HG03280 (cell line): ENCODE results near the gene CEMP1.
"Not testable (repeated sequence)": the region's sequence is repeated elsewhere in the genome, so short reads cannot be mapped to it uniquely, and the experiment has no call there.

Experiments used
- ATAC-seq: cut with Tn5 transposase; IDR thresholded peaks from one replicate; pipeline ENCODE4 v1.9.1; 2021; ENCODE audit warnings: mild to moderate bottlenecking, moderate library complexity; ENCODE audit not compliant: unreplicated experiment

CEMP1 gene

DNA sequence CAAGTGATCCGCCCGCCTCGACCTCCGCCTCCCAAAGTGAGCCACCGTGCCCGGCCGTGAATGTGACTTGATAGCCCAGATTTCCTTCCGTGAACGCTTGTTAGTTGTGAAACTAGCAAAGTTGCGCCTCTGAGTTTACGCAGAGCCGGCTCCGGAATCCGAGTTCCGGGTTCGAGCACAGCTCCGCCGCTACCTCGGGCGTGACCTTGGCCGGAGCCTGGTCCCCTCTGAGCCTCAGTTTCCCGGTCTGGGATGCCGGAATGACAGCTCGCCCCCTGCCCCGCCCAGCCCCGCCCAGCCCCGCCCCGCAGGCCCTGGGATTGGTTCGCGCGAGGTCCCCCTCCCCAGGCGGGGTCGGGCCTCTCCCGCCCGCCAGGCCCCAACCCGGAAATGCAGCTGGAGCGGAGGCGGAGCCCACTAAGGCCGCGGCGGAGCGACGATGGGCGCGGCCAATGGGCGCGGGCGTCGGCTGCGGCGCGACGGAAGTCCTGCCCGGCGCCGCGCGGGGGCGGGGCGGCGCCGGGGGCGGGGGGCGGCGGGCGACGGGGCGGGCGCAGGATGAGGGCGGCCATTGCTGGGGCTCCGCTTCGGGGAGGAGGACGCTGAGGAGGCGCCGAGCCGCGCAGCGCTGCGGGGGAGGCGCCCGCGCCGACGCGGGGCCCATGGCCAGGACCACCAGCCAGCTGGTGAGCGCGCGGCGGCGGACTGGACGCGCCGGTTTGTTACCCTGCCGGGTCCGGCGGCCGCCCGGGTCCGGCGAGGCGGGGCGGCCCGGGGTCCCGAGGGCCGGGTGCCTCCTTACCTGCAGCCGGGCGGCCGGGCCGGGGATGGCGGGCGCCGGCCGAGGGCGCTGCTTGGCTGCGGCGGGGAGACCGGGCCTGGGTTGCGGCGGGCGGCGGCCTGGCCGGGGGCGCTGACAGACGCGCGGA is 6.5 kb upstream of the CEMP1 start, which contains the start of gene PDPK1:
Gene PDPK1 (plus strand): TSS at position 571 of the 929 bp plus-strand sequence. CDS start 92 bp downstream, at position 663.
- ATAC-seq, result peak; percentile 86

DNA sequence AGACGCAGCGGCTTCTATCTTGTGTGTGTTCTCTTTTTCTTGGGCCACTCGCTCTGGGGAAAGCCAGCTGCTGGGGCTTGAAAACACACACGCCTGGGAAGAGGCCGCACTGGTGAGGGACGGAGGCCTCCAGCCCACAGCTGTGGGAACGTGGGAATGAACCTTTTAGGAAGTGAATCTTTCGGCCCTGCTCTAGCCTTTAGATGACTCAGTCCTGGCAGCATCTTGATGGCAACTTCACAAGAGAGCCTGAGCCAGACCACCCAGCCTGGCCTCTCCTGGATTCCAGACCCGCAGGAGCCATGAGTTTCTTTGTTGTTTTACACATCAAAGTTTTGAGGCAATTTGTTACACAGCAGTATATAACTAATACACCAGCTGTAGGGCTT is 4.4 kb upstream of the CEMP1 start:
- ATAC-seq, result no peak

DNA sequence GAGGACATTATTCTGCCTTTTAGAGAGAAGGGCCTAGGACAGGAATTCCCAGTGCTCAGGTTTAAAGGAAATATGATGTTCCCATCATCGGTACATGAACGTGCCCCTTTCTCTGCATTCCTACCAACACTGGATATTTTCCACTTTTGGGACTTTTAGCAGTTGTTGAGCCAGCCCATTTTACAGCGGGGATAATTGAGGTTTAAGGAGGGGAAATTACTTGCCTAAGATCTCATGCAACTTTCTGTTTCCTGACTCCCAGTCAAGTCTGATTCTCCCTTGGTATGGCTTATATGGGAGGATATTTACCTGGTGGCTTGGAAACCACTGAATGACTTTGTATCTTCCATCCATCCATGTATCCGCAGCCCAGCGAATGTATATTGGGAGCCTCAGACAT is 3.1 kb upstream of the CEMP1 start:
- not testable (repeated sequence) for ATAC-seq

DNA sequence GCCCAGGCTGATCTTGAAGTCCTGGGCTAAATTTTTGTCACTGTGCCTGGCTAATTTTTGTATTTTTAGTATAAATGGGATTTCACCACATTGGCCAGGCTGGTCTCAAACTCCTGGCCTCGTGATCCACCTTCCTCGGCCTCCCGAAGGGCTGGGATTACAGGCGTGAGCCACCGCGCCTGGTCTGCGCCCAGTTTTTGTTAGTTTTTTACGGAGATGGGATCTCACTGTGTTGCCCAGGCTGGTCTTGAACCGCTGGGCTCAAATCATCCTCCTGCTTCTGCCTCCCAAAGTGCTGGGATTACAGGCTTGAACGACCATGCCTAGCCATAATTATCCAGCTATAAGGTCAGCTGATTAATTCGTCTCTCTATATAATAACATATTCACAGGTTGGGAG is 2.7 kb upstream of the CEMP1 start:
- no peak for ATAC-seq

DNA sequence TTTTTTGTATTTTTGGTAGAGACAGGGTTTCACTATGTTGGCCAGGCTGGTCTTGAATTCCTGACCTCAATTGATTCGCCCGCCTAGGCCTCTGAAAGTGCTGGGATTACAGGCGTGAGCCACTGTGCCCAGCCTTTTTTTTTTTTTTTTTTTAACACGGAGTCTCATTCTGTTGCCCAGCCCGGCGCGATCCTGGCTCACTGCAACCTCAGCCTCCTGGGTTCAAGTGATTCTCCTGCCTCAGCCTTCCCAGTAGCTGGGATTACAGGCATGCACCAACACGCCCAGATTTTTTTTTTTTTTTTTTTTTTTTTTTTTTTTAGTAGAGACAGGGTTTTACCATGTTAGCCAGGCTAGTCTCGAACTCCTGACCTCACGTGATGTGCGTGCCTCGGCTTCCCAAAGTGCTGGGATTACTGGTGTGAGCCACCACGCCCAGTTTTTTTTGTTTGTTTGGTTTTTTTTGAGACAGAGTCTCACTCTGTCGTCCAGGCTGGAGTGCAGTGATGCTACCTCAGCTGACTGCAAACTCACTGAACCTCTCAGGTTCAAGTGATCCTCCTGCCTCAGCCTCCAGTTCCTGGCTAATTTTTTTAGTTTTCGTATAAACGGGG is 2.0 kb upstream of the CEMP1 start:
- ATAC-seq, result not testable (repeated sequence)

DNA sequence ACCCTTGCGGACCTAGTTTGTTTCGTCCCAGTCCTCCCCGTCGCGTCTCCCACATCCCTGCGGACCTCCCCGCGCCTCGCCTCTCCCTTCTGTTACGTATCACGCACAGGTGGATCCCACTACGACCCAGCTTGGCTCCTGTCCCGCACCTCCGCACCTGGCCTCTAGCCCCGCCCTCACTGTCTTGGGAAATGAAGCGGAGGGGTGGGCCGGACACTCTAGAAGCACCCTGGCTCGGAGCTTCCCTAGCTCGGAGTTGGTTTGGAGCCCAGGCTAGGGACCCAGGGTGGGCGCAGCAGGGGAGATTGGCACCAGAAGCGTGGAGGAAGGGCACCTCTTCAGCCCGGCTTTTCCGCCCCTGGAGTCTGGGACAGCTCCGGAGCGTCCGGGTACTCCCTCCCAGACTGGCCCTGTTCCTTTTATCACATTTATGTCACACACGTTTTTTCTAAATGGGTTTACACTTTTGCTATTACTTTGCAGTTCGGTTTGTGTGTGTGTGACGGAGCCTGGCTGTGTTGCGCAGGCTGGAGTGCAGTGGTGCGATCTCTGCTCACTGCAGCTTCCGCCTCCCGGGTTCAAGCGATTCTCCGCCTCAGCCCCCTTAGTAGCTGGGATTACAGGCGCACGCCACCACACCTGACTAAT is 1.4 kb upstream of the CEMP1 start:
- ATAC-seq, result peak; percentile 24

DNA sequence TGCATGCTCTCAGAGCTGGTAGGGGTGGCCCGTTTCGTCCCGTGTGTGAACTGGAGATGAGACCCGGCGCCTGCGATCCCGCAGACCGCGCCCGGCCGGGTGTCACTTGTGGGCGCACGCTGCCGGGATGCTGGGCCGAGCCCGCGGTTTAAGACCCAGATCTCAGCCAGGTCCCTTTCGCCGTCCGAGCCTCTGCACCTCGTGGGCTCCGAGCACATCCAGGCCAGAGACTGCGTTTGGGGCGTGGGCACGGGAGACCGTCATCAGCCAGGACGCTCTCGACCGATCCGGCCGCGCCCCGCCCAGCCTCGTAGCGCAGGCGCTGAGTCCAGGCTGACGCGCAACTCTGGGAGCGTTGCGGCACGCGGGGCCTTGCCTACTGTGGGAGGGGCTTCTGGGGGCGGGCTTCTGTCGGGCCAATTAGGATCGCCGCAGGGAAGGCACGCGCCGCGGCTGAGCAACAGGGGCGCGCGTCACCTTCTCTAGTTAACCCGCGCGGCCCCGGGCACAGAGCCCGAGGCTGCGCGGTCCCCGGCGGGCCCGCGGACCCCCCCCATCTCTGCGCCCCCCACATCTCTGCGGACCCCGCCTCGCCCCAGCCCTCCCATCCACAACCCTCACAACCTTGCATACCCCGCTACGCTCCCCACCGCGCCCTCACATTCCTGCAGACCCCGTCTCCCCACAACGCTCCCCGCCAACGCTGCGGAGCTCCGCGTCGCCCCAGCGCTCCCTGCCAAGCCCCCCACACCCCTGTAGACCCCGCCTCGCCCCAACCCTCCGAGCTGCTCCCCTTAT is 687 bp upstream of the CEMP1 start:
- ATAC-seq, result peak; percentile 85

DNA sequence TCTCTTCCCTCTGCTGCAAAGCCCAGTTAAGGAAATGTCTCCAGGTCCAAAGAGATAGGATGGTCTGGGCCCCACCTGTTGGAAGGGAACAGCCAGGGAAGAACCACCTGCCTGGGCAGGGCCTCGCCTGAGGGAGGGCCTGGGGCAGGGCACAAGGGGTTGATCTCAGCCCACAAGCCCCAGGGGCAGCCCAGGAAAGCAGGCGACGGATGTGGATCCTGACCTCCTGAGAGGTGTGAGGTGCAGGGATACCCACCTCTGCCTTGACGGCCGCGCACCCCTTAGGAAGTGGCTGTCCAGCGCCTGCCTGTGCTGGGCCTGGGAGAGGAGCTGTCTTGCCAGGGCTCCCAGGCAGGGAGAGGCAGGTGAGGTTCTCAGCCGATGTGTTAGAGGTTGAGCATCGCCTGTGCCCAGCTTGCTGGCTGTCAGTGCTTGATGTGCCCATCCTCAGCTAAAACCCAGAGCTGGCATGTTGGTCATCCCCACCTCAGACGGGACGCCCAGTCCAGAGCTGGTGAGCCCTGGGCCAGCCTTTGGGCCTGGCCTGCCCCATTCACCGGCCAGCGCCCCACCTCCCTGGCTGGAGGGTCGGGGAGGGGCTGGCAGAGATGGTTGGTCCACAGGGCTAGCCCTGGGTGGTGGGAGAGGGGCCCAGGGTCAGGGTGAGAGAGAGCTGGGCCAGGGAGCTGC is 434 bp downstream of the CEMP1 start:
- ATAC-seq, result no peak

DNA sequence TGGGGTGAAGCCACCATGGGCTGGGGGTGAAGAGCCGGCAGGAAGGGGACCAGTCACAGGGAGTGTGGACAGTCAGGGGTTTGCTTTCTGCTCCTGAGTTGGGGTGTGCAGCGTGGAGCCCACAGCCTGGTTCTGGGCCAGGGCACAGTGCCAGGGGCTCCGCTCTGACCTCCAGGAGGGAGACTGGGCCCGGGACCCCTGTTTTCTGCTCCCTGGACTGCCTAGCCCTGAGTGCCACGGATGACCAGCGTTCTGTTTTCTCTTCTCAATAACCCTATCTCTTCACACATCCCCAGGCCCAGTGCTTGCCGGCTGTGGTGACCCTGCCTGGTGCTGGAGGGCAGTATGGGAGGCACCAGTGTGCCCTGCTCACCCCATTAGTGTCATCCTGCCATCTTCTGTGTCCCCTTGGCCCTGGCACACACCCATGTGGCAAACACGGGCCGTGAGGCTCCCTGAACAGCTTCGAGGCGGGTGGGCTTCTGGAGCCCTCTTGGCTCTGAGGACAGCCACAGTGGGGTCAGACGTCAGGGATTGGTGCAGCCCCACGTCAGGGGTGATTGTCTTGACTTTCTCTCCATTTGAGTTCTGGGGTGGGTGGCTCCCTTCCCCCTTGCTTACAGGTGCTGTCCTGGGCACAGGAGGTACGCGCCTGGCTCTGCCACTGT is 1.1 kb downstream of the CEMP1 start:
- no peak for ATAC-seq

DNA sequence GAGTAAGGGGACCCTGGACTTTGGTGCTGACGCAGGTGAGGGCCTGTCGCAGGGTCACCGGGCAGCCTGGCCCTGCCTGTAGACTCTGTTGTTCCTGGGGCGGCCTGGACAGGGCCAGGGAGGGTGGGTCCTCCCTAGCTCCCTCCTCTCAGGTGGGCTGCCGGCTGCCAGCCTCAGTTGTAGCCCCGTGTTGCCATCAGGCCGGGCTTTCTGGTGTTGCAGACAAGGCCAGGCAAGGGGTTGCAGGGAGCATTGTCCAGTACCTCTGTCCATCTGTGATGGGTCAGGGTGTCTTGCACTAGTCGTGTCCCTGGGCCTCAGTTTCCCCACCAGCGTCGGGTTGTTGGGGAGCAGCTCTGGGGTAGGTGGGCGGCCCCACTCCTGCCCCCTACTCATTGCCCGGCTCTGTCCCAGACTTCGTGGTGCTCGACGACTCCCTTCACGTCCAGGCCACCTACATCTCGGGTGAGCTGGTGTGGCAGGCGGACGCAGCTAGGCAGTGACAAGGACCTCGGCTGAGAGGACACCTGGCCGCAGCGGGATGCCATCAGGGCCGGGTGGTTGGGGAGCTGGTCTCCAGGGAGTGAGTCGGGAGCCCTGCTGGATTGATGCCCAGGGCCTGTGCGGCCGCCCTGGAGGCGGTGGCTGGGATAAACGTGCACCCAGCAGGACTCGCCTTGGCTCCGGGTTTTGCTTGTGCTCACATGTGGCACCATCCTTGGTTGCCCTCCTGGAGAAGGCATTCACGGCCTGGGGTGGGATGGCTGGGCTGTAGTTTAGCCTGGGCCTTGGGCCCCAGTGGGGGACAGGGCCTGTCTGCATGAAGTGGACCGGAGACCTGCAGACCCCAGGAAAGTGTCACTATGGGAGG is 1.9 kb downstream of the CEMP1 start:
- no peak for ATAC-seq

DNA sequence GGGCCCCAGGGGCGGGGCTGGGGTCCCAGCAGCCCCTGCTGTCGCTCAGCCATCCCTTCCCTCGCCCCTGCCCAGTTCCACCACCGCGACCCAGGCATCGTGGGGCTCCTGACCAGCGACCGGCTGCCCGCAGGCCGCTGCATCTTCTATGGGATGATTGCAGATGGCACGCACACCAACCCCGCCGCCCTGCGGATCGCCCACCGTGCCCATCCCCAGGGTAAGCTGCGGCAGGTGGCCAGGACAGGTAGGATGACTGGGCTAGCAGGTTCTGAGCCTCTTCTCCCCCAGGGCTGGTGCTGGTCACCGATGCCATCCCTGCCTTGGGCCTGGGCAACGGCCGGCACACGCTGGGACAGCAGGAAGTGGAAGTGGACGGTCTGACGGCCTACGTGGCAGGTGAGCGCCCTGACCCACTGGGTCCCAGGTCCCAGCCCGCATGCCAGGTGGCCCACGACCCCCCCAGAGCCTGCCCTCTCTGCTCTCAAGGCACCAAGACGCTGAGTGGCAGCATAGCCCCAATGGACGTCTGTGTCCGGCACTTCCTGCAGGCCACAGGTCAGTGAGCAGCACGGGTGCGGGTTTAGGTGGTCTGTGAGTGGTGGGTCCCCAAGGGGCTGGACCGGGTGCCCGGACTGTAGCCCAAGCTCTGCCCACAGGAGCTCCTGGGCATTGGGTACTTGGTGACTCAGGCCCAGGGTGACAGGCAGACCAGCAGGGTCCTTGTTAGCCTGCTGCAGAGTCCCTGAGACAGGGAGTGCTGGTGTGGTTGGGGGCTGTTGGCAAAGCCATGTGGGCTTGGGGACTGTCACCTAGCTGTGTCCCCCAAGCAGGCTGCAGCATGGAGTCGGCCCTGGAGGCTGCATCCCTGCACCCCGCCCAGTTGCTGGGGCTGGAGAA is 2.8 kb downstream of the CEMP1 start:
- no peak for ATAC-seq

DNA sequence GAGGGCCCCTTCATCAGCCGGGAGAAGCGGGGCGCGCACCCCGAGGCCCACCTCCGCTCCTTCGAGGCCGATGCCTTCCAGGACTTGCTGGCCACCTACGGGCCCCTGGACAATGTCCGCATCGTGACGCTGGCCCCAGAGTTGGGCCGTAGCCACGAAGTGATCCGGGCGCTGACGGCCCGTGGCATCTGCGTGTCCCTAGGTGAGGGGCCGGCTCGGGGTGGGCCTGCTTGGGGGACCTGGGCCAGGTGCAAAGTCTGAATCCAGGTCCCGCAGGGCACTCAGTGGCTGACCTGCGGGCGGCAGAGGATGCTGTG is 3.5 kb downstream of the CEMP1 start:
- ATAC-seq, result no peak

DNA sequence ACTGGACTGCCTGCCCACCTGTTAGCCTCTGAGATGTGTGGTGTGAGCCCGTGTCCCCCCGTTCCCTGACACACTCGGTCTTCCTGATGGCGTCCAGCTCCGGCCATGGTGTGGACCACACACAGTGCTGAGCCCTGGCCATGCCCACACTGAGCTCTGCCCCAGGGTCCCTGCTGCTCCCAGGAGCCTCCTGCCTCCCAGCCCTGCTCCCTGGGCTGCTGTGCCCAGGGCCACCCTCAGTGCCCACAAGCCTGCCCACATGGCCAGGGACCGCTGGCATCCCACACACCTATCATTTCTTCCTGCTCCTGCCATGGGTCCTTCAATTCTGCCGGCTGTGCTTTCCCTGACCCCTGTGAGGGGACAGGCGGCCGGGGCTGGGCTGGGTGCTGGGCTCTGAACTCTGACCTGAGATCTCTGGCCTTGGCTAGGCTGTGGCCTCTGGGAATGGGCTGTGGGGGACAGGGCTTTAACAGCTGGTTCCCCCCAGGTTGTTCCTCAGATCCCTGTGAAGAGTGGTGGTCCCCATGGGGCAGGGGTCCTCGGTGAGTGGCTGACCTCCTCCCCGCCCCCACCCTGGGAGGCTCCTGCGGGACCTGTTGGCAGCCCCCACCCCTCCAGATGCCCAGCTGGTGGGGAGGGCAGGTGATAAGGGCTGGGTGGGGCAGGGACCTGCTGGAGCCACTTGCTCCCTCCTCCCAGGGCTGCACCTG is 4.0 kb downstream of the CEMP1 start:
- ATAC-seq, result no peak

DNA sequence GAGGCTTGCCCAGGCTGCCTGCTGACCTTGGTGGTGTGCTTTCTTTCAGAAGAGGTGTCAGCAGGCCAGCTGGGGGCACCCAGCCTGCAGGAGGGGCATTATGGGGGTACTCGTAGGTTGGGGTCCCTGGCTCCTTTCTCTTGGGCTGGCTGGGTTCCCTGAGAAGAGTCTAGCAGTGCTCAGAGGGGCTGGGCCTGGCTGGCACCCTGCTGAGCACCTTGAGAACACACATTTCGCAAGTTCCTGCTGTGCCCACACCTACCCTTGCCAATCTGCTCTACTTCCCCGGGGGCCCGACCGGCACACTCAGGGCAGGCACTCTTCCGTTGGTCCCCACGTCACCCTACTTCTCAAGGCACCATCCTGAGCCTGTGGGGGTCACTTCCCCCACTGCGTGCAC is 5.1 kb downstream of the CEMP1 start:
- ATAC-seq, result no peak

DNA sequence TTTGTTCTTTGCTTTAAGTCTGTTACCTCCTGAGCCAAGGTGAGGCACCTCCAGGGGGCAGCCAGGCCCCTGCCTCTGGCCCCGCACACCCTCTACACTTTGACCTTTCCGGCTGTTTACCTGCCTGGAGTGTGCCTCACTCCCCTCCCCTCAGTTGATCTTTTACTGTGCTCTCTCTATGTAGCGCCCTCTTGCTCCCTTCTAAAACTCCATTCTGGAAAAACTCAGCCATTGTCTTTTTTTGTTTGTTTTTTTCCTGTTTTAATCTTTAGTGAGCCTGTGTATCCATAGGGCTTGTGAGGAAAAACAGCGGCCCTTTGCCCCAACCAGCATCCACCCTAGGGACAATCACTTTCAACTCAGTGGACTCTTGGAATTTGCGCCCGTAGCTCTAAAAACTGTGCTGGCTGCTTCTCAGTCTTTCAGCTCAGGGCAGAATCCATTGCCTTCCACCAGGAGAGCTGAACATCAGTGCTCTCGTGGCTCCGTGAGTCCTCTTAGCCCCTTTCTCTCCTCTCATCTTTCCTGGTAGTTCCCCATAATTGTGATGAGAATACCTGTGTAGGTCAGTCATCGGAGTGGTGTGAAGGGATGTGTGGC is 6.8 kb downstream of the CEMP1 start:
- ATAC-seq, result no peak

DNA sequence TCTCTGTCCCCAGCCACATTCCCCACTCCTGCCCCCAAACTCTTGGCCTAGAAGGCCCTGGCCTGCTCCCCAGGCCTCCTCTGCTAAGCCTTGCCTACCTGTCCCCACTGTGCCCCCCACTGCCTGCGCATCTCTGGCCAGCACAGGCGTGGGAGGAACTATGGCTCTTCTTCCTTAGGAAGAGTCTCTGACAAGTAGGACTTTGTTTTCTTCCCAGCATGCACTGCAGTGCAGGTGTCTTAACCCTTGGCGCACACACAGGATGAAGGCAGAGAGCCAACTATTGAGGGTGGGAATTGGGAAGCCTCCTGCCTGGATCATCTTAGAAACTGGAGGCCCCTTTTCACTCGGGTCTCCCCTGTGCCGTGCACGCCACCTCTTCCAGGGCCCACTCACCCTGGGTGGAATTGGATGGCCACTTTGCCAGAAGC is 7.4 kb downstream of the CEMP1 start:
- no peak for ATAC-seq
